ENCODE results near the gene CFAP97. TPM values are rescaled to one million over a fixed set of nuclear protein-coding genes. Genes with fewer than 3 reads are reported as not detected.
"Not testable (repeated sequence)": the region's sequence is repeated elsewhere in the genome, so short reads cannot be mapped to it uniquely, and the experiment has no call there.

The CFAP97 gene
- 23.7 and 28.1 TPM in 2 replicates for total RNA-seq (2014; rRNA removed; shearing (Covaris generic))

- DNase-seq (ENCODE audit: low read depth) = peak; percentile 87
Measured at GRCh38 chr4:185203486-185204237, at the start of gene CFAP97. CFAP97 (minus strand) TSS chr4:185204000; CDS start chr4:185191196, 12,804 bp downstream.

GRCh38 chr4:185249105-185249504, 45.3 kb upstream of the CFAP97 start:
- no peak for DNase-seq (ENCODE audit: low read depth)

GRCh38 chr4:185248393-185249039, 44.7 kb upstream of the CFAP97 start:
- DNase-seq (ENCODE audit: low read depth) = no peak

- DNase-seq (ENCODE audit: low read depth) = no peak
Measured at GRCh38 chr4:185247151-185247550, 43.4 kb upstream of the CFAP97 start.

GRCh38 chr4:185246453-185246852, 42.7 kb upstream of the CFAP97 start:
- DNase-seq (ENCODE audit: low read depth) = no peak

GRCh38 chr4:185244763-185245162, 41.0 kb upstream of the CFAP97 start:
- peak; percentile 72 for DNase-seq (ENCODE audit: low read depth)

GRCh38 chr4:185243879-185244278, 40.1 kb upstream of the CFAP97 start:
- DNase-seq (ENCODE audit: low read depth) = no peak

- DNase-seq (ENCODE audit: low read depth) = no peak
Measured at GRCh38 chr4:185242749-185243533, 39.1 kb upstream of the CFAP97 start.

- DNase-seq (ENCODE audit: low read depth) = not testable (repeated sequence)
Measured at GRCh38 chr4:185240486-185240885, 36.7 kb upstream of the CFAP97 start.

- DNase-seq (ENCODE audit: low read depth) = no peak
Measured at GRCh38 chr4:185238750-185239149, 35.0 kb upstream of the CFAP97 start.

- DNase-seq (ENCODE audit: low read depth) = no peak
Measured at GRCh38 chr4:185238215-185238681, 34.4 kb upstream of the CFAP97 start.

- DNase-seq (ENCODE audit: low read depth) = no peak
Measured at GRCh38 chr4:185237175-185237574, 33.4 kb upstream of the CFAP97 start.

- DNase-seq (ENCODE audit: low read depth) = no peak
Measured at GRCh38 chr4:185235843-185236503, 32.2 kb upstream of the CFAP97 start.

- no peak for DNase-seq (ENCODE audit: low read depth)
Measured at GRCh38 chr4:185235119-185235842, 31.5 kb upstream of the CFAP97 start.

GRCh38 chr4:185232370-185232769, 28.6 kb upstream of the CFAP97 start:
- DNase-seq (ENCODE audit: low read depth) = peak; percentile 36

- no peak for DNase-seq (ENCODE audit: low read depth)
Measured at GRCh38 chr4:185229021-185229818, 25.4 kb upstream of the CFAP97 start.

GRCh38 chr4:185227713-185228278, 24.0 kb upstream of the CFAP97 start:
- no peak for DNase-seq (ENCODE audit: low read depth)

GRCh38 chr4:185227131-185227551, 23.3 kb upstream of the CFAP97 start:
- DNase-seq (ENCODE audit: low read depth) = no peak

GRCh38 chr4:185225940-185226339, 22.1 kb upstream of the CFAP97 start:
- no peak for DNase-seq (ENCODE audit: low read depth)

- DNase-seq (ENCODE audit: low read depth) = no peak
Measured at GRCh38 chr4:185224597-185224996, 20.8 kb upstream of the CFAP97 start.
